GM10248 (cell line): ENCODE data around the gene TSPEAR.
"Not testable (repeated sequence)": the region's sequence is repeated elsewhere in the genome, so short reads cannot be mapped to it uniquely, and the experiment has no call there.

ENCODE experiments used
- CTCF ChIA-PET: fragments of 300-600 bp; sonication (Branson Sonifier 250); formaldehyde crosslinking; extraction: SDS; loops from one replicate; lab custom pipeline; 2021; ENCODE audit warnings: antibody characterized with exemption; lab: Yijun Ruan, JAX
- POLR2A ChIA-PET: fragments of 350-650 bp; sonication (Branson Sonifier 250); formaldehyde crosslinking; extraction: SDS; loops from one replicate; lab custom pipeline; 2020; ENCODE audit warnings: antibody characterized with exemption; lab: Yijun Ruan, JAX
- DNase-seq: peaks from one replicate; pipeline ENCODE4 v3.0.0; 2012; ENCODE audit errors: extremely low spot score
- CTCF ChIP-seq: IDR thresholded peaks from 2 replicates; pipeline ENCODE4 v1.5.1; 2012; ENCODE audit warnings: mild to moderate bottlenecking, low read depth; ENCODE audit errors: extremely low read depth, missing control alignments, control extremely low read depth

Gene TSPEAR

GRCh38 chr21:44506279-44507255 is 204.8 kb downstream of the TSPEAR start:
- POLR2A ChIA-PET = no interaction called here
- TF ChIP-seq CTCF = no peak
- DNase-seq = no peak
- CTCF ChIA-PET = no interaction called here

- CTCF ChIA-PET = interaction anchor here (0.7 kb wide), 1 partner anchor 288 kb away, joined by 4 read pairs; no protein-coding TSS in a partner anchor
- no peak for DNase-seq
- no peak for TF ChIP-seq CTCF
Observed at GRCh38 chr21:44505673-44506278, 205.6 kb downstream of the TSPEAR start.

GRCh38 chr21:44503901-44504399 is 207.4 kb downstream of the TSPEAR start:
- DNase-seq = no peak
- ChIA-PET POLR2A (interaction anchor here (0.7 kb wide), 1 partner anchor 290 kb away, joined by 4 read pairs; no protein-coding TSS in a partner anchor), CTCF (no interaction called here)
- no peak for TF ChIP-seq CTCF

More at GRCh38 chr21:44505673-44506278, 205.6 kb downstream of the TSPEAR start:
- POLR2A ChIA-PET = no interaction called here

- CTCF ChIA-PET, DNase-seq: not testable (repeated sequence)
- POLR2A ChIA-PET = interaction anchor here (0.7 kb wide), 1 partner anchor 290 kb away, joined by 4 read pairs; no protein-coding TSS in a partner anchor
Observed at GRCh38 chr21:44503006-44503889, 208.1 kb downstream of the TSPEAR start.

- DNase-seq = no peak
- TF ChIP-seq CTCF = no peak
- ChIA-PET POLR2A (no interaction called here), CTCF (interaction anchor here (1.1 to 1.9 kb wide), 5 partner anchors 8 to 382 kb away, joined by 3 to 10 read pairs (median 4); no protein-coding TSS in a partner anchor)
Observed at GRCh38 chr21:44502171-44502958, 209.0 kb downstream of the TSPEAR start.

- TF ChIP-seq CTCF = no peak
- no peak for DNase-seq
- ChIA-PET CTCF (interaction anchor here (1.4 kb wide), 1 partner anchor 10 kb away, joined by 5 read pairs; no protein-coding TSS in a partner anchor), POLR2A (no interaction called here)
Observed at GRCh38 chr21:44500111-44500510, 211.3 kb downstream of the TSPEAR start.
